Gastroesophageal sphincter (tissue), 3 donors: Measurements from ENCODE around the gene PCSK4.
A peak's percentile ranks its signal among the peaks of the same experiment; 100 is the strongest.

Experiments used
- POLR2A ChIP-seq, 2 donors: fragments of 450-650 bp; IDR thresholded peaks; one replicate each; pipeline ENCODE4 v1.6.1; 2017; ENCODE audit warnings: antibody characterized with exemption in 2 of 2, mild to moderate bottlenecking in 2 of 2, moderate library complexity in 1 of 2
- POLR2AphosphoS5 ChIP-seq: sonication (generic); formaldehyde crosslinking; IDR thresholded peaks from one replicate; pipeline ENCODE4 v1.6.1; 2017; ENCODE audit warnings: antibody characterized with exemption
- TF ChIP-seq, protein P1 (sequence below), 4 experiments: fragments of 200-600 bp in 2 of 4; fragments of 450-650 bp in 2 of 4; sonication (generic) in 1 of 4; IDR thresholded peaks; one replicate each; pipeline ENCODE4 v1.5.1; 2017 to 2019; ENCODE audit warnings: antibody characterized with exemption in 4 of 4, mild to moderate bottlenecking in 2 of 4, moderate library complexity in 2 of 4

DNA sequence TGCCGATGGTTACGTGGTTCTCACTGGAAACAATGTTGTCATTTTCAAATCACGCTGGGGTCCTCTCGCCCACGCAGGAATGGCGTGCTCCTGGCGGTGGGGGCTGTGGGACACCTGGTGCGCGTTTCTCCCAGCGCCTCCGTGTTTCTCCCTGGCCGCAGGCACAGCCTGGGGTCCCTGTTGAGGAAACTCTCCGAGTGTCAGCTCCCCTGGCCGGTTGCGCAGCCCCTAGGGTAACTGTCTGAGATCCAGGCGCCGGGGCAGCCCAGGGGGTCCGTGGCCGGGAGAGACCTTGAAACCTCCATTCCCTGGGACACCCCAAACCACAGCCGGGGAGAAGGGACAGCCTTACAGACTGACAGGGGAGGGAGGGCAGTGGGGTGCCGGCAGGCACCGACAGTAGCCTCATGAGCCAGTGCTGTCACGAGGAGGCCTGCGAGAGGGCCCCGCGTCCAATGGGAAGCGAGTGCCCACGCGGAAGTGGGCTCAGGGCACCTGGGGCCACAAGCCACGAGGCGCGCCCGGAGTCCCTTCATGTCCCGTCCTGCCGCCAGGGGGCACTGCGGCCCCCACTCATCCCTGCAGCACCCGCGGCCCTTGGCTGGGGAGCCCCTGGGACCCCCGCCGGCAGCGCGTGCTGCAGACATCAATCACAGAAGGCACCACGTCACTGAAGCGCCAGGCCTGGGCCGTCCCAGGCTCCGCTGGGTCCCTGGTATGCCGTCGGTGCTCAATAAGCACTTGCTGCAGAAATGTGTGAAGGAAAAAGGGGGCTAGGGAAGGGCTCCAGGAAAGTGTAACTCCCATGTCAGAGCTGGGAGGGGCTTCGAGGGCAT is 13.2 kb upstream of the PCSK4 start:
- TF ChIP-seq, protein P1, sequence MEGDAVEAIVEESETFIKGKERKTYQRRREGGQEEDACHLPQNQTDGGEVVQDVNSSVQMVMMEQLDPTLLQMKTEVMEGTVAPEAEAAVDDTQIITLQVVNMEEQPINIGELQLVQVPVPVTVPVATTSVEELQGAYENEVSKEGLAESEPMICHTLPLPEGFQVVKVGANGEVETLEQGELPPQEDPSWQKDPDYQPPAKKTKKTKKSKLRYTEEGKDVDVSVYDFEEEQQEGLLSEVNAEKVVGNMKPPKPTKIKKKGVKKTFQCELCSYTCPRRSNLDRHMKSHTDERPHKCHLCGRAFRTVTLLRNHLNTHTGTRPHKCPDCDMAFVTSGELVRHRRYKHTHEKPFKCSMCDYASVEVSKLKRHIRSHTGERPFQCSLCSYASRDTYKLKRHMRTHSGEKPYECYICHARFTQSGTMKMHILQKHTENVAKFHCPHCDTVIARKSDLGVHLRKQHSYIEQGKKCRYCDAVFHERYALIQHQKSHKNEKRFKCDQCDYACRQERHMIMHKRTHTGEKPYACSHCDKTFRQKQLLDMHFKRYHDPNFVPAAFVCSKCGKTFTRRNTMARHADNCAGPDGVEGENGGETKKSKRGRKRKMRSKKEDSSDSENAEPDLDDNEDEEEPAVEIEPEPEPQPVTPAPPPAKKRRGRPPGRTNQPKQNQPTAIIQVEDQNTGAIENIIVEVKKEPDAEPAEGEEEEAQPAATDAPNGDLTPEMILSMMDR (IDR thresholded peaks at IDR 0.05): peak in 3 of 4 experiments; percentile 50 to 81 (median 64)
- TF ChIP-seq POLR2AphosphoS5 (no peak), POLR2A (IDR thresholded peaks at IDR 0.05) (no peak)
